PFSK-1 (cell line): ENCODE data around the gene RASGRF1.

Source experiments
- POLR2AphosphoS5 ChIP-seq: IDR thresholded peaks from 2 replicates; pipeline ENCODE4 v1.6.1; 2012; ENCODE audit warnings: low read depth, mild to moderate bottlenecking, control low read depth, low read length, moderate library complexity
- TAF1 ChIP-seq: IDR thresholded peaks from 2 replicates; pipeline ENCODE4 v1.6.1; 2012; ENCODE audit warnings: low read length, control low read depth, borderline replicate concordance; ENCODE audit not compliant: insufficient read depth

GRCh38 chr15:79050341-79050740, 40.2 kb downstream of the RASGRF1 start:
- TF ChIP-seq TAF1 (no peak), POLR2AphosphoS5 (no peak)
